Pons (tissue), 1 donor: ENCODE data around the gene ZNF407.
"Not testable (repeated sequence)": the region's sequence is repeated elsewhere in the genome, so short reads cannot be mapped to it uniquely, and the experiment has no call there.

Experiments used
- DNase-seq: peaks from one replicate; pipeline ENCODE4 v3.0.0-alpha.2; 2016; ENCODE audit warnings: low spot score

Gene ZNF407

DNA sequence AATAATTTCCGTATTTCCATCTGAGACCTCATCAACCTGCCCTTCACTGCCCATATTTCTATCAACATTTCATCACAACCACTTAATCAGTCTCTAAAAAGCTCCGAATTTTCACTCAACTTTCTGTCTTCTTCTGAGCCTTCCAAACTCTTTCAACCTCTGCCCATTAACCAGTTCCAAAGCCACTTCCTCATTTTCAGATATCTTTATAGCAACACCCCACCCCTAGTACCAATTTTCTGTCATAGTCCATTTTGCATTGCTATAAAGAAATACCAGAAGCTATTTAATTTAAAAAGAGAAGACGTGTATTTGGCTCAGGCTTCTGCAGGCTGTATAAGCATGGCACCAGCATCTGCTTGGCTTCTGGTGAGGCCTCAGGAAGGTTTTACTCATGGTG is 504.2 kb downstream of the ZNF407 start:
- no peak for DNase-seq

DNA sequence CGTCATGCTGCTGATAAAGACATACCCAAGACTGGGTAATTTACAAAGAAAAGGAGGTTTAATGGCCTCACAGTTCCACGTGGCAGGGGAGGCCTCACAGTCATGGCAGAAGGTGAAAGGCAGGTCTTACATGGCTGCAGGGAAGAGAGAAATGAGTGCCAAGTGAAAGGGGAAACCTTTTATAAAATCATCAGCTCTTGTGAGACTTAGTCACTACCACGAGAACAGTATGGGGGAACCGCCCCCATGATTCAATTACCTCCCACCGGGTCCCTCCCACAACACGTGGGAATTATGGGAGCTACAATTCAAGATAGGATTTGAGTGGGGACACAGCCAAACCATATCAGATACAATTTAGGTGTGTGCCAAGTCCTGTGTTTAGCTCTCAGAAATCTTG is 506.4 kb downstream of the ZNF407 start:
- not testable (repeated sequence) for DNase-seq

DNA sequence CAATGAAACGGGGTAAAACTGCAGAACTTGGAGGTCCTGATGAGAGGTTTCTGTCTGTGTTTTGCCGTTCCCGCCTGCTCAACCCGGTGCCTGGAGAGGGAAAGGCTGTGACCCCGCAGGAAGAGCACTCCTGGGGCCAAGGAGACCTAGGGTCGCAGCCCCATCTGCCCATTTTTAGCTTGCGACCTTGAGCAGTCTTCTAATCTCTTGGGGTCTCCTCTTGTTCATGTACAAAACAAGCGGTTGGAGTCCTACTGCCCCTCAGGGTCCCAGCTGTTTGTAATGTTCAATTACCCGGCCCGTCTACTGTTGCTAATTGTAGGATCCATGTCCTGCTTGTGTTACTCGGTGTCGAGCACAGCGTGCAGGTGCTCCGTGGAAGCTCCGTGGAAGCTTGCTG is 506.8 kb downstream of the ZNF407 start:
- DNase-seq: no peak

DNA sequence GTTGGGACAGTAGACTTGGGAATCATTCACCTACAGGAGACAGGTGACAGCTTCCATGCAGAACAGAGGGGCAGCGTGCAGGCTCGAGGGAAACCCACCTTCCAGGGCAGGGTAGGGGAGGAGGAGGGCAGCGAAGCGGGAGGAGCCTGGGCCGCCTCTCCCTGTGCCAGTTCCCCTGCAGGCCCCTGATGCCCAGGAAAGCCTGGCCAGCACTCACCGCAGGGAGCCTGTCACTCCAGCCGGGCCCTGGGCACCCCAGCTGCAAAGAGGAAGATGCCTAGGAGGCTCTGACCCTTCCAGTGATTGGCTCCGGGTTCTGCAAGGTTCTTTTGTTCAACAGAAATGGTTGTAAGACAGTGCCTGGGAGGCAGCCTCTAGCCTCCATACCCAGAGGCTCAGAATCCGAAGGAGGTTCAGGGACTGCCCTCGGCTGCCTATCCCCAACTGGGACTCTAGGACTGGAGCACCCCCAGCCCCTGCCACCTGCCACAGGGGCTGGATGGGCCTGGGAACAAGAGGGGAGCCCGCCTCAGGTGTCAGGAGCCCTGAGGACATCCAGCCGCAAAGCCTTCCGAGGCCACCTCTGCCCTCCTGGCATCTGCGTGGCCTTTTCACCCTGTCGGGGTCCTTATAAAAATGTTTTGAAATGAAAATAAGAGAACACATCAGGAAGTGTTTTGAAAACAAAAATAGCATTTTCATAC is 508.0 kb downstream of the ZNF407 start:
- DNase-seq: no peak

DNA sequence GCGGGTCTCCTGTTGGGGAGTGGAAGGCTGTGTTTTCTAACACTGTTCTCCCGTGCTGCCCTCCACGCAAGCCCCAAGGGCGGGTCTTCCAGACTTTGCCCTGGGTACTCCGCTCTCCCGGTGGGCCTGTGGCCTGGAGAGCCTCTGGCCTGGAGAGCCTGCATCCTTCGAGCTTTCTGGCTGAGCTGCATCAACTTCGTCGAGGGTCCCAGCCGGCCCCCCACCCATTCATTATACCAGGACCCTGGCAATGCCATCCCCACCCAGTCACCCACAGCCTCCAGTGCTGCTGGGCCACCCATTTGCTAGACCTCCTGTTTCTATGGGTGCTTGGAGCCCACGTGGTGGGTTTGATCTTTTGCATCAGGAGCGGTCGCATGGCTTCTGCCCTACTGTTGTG is 509.1 kb downstream of the ZNF407 start:
- DNase-seq: no peak

DNA sequence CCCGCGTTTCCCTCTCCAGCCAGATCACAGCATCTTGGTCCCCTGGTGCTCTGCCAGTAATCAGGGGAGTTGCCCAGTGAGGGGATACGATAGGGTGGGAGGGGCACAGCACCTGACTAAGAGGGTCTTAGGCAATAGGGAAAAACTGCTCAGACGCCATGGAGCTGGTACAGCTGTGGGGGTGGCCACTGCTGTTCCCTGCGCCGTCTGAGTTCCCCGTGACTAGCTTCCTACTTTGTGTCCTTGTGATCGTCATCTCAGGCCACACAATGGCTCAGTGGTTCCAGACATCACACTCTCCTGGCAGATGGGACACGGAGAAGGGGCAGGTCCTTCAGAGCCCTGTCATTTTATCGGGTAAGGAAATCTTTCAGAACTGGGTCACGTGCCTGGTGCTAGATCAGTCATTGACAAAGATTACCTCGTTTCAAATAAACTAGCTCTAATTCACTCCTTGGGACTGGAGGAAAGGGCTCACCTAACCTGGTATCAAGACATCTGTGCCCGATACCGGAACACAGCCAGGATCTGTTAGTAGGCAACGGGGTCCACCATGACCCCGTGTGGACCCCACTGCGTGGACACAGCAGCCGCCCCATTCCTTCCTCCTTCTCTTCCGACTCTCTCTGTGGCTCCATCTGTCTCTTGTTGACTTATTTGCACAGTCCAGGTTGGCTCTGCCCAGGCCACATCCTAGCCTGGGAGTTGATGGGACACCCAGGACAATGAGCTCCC is 509.7 kb downstream of the ZNF407 start:
- no peak for DNase-seq

DNA sequence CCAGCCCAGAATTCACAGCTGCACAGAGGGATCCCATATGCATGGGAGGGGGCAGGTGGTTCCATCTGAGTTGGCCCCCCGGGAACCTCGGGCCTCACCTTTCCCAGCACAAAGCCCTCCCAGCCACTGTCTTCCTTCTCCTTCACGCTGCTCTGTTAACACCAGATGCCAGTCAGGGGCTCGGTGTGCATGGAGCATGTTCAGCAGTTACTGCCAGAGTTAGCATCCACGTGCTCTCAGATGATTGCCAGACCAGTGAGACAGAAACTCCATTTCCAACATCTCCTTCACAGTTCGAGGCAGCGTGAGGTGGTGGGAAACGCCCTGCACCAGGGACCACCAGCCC is 510.2 kb downstream of the ZNF407 start:
- no peak for DNase-seq

DNA sequence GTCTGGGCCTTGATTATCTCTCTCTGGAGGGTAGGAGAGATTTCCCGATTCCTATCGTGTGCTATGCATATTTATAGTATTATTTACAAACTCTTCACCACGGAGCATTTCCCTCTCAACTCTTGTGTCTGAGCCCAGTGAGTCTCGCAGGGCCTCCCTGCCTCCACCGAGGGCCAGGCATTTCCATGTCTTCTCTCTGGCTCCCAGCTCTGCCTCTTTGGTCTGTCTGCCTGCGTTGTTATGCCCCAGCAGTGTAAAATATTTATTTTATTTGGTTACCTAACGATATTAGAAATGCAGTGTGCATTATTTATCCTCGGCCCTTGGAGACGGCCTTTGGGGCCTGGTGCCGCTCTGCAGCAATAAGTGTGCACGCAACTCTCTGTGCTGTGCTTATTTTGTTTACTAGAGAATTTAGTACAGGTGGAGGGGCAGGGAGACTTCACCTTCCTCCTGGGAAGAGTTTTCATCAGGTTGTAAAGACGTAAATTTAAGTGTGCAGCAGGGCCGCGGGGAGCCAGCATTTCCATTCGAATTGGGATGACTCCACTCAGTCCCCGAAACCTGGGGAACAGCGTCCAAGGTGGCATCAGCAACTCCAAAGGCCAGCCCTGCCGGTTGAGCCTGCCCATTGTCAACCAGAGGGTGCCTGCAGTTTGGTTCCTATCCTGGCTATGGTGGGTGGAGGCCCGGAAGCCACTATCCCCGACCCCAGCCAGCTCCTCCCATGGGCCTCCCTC is 511.1 kb downstream of the ZNF407 start:
- DNase-seq: no peak

DNA sequence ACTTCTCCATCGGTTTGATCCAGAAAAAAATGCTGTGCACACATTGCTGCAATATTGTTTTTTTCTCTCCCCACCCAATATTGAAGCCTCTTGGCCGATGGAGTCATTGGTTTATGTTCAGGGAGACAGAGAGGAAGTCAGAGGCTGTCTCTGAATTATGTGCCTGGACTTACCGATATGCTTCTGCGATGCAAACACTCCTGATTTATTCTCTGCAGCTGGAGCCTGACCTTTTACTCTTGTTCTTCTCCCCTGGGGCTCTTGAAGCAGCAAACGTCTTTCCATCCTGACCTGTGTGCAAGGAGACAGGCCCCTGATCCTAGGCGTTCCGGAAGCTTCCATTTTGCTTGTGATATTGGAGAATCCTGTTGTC is 511.6 kb downstream of the ZNF407 start:
- no peak for DNase-seq

DNA sequence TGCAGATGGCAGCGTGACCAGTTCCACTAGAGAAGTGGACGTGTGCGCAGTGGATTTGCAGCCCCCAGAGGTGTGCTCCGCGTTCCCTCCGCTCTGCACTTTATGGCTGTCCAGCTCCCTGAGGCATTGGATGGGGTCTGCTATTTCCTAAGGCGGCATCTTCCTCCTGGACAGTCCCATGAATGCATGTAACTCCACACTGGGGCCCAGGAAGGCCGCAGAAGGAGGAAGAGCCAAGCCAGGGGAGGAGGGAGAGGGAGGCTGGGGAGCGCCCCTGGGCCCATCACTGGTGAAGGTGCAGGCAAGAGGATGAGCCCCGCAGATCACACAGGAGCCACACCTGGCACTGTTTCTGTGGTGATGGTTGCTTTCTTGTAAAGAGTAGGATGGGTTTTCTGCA is 512.1 kb downstream of the ZNF407 start:
- no peak for DNase-seq

DNA sequence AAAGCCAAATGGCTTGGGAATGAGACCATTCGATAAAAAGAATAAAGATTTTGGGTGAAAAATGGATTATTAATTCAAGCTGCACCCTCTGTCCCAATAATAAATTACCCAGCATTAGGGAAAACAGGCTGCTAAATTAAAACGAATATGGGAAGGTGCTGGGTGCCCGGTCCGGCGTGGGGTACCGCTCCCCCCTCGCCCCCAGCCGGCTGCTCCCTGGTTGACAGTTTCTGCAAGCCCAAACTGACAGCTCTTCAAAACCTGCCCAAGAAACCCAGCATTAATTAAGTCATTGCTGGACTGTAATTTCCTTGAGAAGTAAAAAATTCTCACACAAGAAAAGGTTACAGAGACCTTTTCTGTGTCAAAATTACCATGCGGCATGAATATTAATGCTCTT is 512.6 kb downstream of the ZNF407 start:
- no peak for DNase-seq

DNA sequence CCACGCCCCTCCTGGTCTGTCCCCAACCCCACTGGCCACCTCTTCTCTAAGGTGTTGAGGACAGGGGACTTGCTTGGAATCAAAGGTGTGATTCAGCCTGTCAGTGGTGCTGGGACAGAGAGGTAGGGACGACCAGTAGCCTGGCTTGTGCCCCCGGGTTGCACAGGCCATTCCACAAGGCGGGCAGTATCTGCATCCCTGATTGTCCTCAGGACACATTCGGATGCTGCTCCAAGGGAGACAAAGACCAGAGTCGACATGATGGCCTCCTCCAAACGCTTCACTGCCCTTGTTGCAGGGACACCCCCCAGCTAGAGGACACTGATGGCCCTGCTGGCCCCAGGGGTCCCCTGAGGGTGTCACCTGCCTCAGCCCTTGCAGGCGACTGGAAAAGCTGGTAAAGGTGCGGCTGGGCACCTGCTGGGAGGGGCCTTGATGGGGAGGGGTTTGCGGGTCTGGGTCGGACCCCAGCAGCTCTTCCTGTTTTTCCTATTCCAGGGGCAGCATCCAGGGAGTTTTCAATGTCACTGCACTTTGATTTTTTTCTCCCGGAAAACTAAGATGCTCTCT is 513.3 kb downstream of the ZNF407 start:
- DNase-seq: no peak

DNA sequence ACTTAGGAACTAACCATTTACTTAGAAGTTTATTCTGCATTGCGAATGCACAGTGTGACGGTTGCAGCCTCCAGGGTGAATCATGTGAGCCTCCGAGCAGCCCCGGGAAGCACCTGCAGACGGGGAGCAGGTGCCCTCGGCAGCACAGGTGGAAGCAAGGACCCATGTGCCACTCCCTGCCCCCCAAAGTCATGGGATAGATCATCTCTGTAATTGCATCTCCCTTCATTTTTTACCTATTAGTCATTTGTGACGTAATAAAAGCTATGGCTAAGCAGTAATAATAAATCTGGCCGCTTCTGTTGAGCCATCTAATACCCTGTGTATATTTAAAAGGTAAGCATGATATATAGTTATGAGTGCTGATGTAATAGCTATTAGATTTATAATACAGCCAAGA is 514.1 kb downstream of the ZNF407 start:
- no peak for DNase-seq

DNA sequence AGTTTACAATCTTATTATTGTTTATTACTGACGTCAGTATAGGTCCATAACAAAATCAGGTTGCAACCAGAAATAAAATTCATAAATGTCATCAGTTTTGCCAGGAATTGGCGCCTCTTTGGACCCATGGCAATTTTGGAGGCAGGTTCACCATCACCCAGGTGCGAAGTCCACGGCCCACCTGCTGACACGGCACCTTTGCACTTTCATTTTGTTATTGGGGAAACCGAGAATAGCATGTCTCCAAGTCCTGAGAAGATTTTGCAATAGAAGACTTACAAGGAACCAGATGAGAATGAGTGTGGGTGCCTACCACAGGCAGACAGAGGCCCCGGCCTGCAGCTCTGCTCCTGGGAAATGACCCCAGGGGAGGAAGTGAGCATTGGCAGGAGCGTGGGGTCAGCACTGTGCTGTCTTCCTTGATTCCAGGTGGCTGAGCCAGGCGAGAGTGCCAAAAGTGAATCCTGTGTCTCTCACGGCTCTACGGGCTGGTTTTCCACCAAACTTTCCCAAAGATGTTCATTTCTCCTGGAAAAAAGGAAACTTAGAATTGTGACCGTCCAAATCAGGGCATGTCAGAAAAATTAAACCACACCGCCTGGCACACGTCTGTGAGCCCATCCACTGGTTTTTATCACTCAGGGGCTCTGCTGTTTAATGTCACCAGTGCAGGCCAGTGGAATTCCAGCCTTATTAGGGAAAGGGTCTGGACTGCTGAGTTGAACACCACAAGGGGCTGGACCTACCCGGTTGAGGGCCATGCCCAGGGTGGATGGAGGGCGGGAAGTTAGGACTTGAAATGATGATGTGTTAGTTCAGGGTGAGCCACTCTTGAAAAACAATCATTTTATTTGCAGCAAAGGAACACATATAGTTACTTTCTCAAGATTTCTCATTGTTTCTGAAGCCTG is 514.8 kb downstream of the ZNF407 start:
- DNase-seq: no peak

DNA sequence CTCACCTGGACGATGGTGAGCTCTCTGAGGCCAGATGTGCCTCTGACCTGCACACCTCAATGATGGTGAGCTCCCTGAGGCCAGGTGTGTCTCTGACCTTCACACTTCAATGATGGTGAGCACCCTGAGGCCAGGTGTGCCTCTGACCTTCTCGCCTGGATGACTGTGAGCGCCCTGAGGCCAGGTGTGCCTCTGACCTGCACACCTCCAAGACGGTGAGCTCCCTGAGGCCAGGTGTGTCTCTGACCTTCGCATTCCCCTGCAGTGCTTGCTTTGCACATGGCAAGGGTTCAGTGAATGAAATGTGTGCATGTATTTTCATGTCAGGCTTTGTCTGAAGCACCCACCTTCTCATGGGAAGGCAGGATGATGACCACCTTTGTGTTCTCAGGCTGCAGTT is 515.8 kb downstream of the ZNF407 start:
- no peak for DNase-seq

DNA sequence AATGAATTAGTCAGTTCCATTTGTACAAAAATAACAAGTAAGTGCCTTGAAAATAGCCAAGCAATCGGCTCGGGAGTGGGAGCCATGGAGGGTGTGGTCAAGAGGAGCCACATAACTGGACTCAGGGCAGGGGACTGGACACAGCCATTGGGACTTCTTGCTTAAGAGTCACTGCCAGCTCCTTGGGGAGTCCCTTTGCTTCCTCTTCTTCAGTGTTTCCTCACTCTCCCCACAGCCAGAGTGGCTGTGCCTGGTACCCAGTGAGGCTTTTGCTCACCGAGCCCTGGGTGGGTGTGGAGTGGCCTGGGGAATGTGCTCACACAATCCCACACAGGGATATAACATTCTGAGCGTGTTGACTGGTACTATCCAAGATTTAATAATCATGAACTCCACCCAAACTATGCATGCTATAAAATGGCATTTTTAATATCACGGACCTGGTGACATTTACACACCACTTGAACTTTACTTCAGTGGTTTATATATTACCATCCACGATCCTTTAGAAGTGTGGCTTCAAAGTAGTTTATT is 516.6 kb downstream of the ZNF407 start:
- no peak for DNase-seq
